ENCODE data around the gene FCF1.

GRCh38 chr14:74784634-74785033, 71.7 kb downstream of the FCF1 start:
- TF ChIP-seq CTCF (IDR thresholded peaks at IDR 0.05), result no peak
- TF ChIP-seq POLR2A (IDR thresholded peaks at IDR 0.05), result no peak

All from esophagus squamous epithelium (tissue), 4 donors.